A549 (cell line): ENCODE results near the gene USP36.

Source experiments
- BHLHE40 ChIP-seq: IDR thresholded peaks from 2 replicates; pipeline ENCODE4 v1.6.1; 2012; ENCODE audit warnings: low read depth, low read length, inconsistent platforms
- CEBPB ChIP-seq, 2 experiments: fragments of >200 bp in 1 of 2; sonication (Bioruptor Twin) in 1 of 2; formaldehyde crosslinking in 1 of 2; IDR thresholded peaks; 2 replicates each; pipeline ENCODE4 v1.6.1; 2012 to 2016
- EHMT2 ChIP-seq: fragments of 200-600 bp; sonication (generic); IDR thresholded peaks from 2 replicates; pipeline ENCODE4 v1.6.1; 2016; ENCODE audit warnings: antibody characterized with exemption, low read depth, mild to moderate bottlenecking, moderate library complexity
- EP300 ChIP-seq, 2 experiments: fragments of >200 bp; sonication (Bioruptor Twin); formaldehyde crosslinking; IDR thresholded peaks; 2 replicates in 1 of 2; 3 replicates in 1 of 2; pipeline ENCODE4 v1.6.1; 2016 to 2017
- FOSB ChIP-seq: fragments of 250-450 bp; sonication (Bioruptor Pico); IDR thresholded peaks from 2 replicates; pipeline ENCODE4 v1.5.0; 2020; ENCODE audit warnings: mild to moderate bottlenecking, moderate library complexity
- JUNB ChIP-seq: fragments of >200 bp; sonication (Bioruptor Twin); formaldehyde crosslinking; IDR thresholded peaks from 2 replicates; pipeline ENCODE4 v1.6.1; 2016
- MAFK ChIP-seq: fragments of 450-650 bp; IDR thresholded peaks from 2 replicates; pipeline ENCODE4 v1.6.1; 2014; ENCODE audit not compliant: partially characterized antibody
- MYC ChIP-seq: IDR thresholded peaks from 2 replicates; pipeline ENCODE4 v1.6.1; 2012; ENCODE audit warnings: mild to moderate bottlenecking, inconsistent platforms, low read length, improper control_type of control experiment, borderline replicate concordance
- PHF8 ChIP-seq: fragments of 200-600 bp; sonication (generic); IDR thresholded peaks from 2 replicates; pipeline ENCODE4 v1.6.1; 2016; ENCODE audit warnings: low read depth, mild to moderate bottlenecking, antibody characterized with exemption, moderate library complexity, borderline replicate concordance
- POLR2A ChIP-seq: IDR thresholded peaks from 2 replicates; pipeline ENCODE4 v1.6.1; 2012; ENCODE audit warnings: mild to moderate bottlenecking, low read length
- RFX5 ChIP-seq: fragments of 450-650 bp; IDR thresholded peaks from 2 replicates; pipeline ENCODE4 v1.7.1; 2014; ENCODE audit warnings: antibody characterized with exemption, mild to moderate bottlenecking, moderate library complexity
- TF ChIP-seq, protein P1 (sequence below): fragments of >200 bp; sonication (Bioruptor Twin); formaldehyde crosslinking; IDR thresholded peaks from 3 replicates; pipeline ENCODE4 v1.5.1; 2016
- TF ChIP-seq, protein P2 (sequence below): fragments of 450-650 bp; IDR thresholded peaks from 2 replicates; pipeline ENCODE4 v1.6.1; 2014; ENCODE audit warnings: antibody characterized with exemption
- TF ChIP-seq, protein P3 (sequence below): fragments of 200-600 bp; sonication (generic); IDR thresholded peaks from 2 replicates; pipeline ENCODE4 v1.6.1; 2016; ENCODE audit warnings: antibody characterized with exemption, mild to moderate bottlenecking, moderate library complexity

DNA sequence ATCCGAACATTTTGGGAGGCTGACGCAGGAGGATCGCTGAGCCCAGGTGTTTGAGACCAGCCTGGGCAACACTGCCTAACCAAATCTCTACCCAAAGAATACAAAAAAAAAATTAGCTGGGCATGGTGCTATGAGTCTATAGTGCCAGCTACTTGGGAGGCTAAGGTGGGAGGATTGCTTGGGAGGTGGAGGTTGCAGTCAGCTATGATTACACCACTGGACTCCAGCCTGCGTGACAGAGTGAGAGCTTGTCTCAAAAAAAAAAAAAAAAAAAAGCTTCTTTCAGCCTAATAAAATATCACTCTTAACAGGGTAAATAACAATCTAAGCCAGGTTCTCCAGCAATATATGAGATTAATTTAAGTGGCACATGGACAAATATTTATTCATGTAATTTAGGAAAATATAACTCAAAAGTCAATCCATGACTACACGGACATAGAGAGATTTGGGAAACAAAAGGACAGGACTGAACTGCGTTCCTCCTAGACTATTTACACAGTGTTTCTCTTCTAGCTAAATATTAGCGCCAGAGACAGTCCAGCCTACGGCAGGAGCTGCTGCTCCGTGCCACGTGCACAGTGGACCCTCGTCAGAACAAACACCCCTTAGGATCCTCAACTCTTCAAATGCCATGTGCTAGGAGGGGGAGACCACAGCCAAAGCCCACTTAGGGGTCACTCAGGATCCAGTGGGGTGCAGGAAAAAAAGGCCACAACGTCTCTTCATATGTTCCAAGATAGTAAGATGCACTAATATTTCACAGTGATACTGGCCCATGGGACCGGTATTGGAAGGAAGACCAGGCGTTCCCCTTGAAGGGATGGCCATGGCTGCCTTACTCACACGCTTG, 8.7 kb downstream of the USP36 start:
- TF ChIP-seq POLR2A (no peak), JUNB (no peak), MAFK (no peak), EP300 (IDR thresholded peaks at IDR 0.05) (no peak), CEBPB (IDR thresholded peaks at IDR 0.05) (no peak), PHF8 (no peak), BHLHE40 (no peak), FOSB (no peak), EHMT2 (no peak), RFX5 (no peak), MYC (no peak)
- TF ChIP-seq, protein P1, sequence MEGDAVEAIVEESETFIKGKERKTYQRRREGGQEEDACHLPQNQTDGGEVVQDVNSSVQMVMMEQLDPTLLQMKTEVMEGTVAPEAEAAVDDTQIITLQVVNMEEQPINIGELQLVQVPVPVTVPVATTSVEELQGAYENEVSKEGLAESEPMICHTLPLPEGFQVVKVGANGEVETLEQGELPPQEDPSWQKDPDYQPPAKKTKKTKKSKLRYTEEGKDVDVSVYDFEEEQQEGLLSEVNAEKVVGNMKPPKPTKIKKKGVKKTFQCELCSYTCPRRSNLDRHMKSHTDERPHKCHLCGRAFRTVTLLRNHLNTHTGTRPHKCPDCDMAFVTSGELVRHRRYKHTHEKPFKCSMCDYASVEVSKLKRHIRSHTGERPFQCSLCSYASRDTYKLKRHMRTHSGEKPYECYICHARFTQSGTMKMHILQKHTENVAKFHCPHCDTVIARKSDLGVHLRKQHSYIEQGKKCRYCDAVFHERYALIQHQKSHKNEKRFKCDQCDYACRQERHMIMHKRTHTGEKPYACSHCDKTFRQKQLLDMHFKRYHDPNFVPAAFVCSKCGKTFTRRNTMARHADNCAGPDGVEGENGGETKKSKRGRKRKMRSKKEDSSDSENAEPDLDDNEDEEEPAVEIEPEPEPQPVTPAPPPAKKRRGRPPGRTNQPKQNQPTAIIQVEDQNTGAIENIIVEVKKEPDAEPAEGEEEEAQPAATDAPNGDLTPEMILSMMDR = no peak
- TF ChIP-seq, protein P2, sequence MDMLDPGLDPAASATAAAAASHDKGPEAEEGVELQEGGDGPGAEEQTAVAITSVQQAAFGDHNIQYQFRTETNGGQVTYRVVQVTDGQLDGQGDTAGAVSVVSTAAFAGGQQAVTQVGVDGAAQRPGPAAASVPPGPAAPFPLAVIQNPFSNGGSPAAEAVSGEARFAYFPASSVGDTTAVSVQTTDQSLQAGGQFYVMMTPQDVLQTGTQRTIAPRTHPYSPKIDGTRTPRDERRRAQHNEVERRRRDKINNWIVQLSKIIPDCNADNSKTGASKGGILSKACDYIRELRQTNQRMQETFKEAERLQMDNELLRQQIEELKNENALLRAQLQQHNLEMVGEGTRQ = no peak
- TF ChIP-seq, protein P3, sequence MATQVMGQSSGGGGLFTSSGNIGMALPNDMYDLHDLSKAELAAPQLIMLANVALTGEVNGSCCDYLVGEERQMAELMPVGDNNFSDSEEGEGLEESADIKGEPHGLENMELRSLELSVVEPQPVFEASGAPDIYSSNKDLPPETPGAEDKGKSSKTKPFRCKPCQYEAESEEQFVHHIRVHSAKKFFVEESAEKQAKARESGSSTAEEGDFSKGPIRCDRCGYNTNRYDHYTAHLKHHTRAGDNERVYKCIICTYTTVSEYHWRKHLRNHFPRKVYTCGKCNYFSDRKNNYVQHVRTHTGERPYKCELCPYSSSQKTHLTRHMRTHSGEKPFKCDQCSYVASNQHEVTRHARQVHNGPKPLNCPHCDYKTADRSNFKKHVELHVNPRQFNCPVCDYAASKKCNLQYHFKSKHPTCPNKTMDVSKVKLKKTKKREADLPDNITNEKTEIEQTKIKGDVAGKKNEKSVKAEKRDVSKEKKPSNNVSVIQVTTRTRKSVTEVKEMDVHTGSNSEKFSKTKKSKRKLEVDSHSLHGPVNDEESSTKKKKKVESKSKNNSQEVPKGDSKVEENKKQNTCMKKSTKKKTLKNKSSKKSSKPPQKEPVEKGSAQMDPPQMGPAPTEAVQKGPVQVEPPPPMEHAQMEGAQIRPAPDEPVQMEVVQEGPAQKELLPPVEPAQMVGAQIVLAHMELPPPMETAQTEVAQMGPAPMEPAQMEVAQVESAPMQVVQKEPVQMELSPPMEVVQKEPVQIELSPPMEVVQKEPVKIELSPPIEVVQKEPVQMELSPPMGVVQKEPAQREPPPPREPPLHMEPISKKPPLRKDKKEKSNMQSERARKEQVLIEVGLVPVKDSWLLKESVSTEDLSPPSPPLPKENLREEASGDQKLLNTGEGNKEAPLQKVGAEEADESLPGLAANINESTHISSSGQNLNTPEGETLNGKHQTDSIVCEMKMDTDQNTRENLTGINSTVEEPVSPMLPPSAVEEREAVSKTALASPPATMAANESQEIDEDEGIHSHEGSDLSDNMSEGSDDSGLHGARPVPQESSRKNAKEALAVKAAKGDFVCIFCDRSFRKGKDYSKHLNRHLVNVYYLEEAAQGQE = no peak
